T-helper 2 cell (primary cell): ENCODE results near the gene SYNPO2.
A peak's percentile ranks its signal among the peaks of the same experiment; 100 is the strongest.
"Not testable (repeated sequence)": the region's sequence is repeated elsewhere in the genome, so short reads cannot be mapped to it uniquely, and the experiment has no call there.

Source experiments
- DNase-seq, 5 experiments: peaks; one replicate each; pipeline versions ENCODE4 v3.0.0 to v3.0.0-alpha.2; 2012 to 2022

Gene SYNPO2

GRCh38 chr4:118975449-118976192 lies 87.0 kb downstream of the SYNPO2 start:
- no peak for DNase-seq

GRCh38 chr4:118976193-118976560 lies 87.5 kb downstream of the SYNPO2 start:
- not testable (repeated sequence) for DNase-seq

- not testable (repeated sequence) for DNase-seq
These were observed 88.4 kb downstream of the SYNPO2 start for GRCh38 chr4:118977100-118977499.

- DNase-seq = no peak
These were observed 91.1 kb downstream of the SYNPO2 start for GRCh38 chr4:118979712-118980111.

GRCh38 chr4:118981171-118981838 lies 92.7 kb downstream of the SYNPO2 start:
- DNase-seq = no peak

GRCh38 chr4:118981839-118982381 lies 93.3 kb downstream of the SYNPO2 start:
- DNase-seq = peak in 3 of 5 experiments; percentile 21 to 56 (median 43)

- no peak for DNase-seq
These were observed 94.6 kb downstream of the SYNPO2 start for GRCh38 chr4:118983293-118983692.

GRCh38 chr4:118983831-118984230 lies 95.2 kb downstream of the SYNPO2 start:
- no peak for DNase-seq

- no peak for DNase-seq
These were observed 96.7 kb downstream of the SYNPO2 start for GRCh38 chr4:118985170-118986000.

GRCh38 chr4:118987959-118988634 lies 99.4 kb downstream of the SYNPO2 start:
- DNase-seq = no peak

GRCh38 chr4:118988635-118988972 lies 100.0 kb downstream of the SYNPO2 start:
- no peak for DNase-seq

- no peak for DNase-seq
These were observed 100.7 kb downstream of the SYNPO2 start for GRCh38 chr4:118989098-118990080.

GRCh38 chr4:118991686-118992085 lies 103.0 kb downstream of the SYNPO2 start:
- DNase-seq = no peak

GRCh38 chr4:118992149-118992548 lies 103.5 kb downstream of the SYNPO2 start:
- no peak for DNase-seq

- no peak for DNase-seq
These were observed 104.7 kb downstream of the SYNPO2 start for GRCh38 chr4:118993333-118993732.

GRCh38 chr4:118994030-118994429 lies 105.4 kb downstream of the SYNPO2 start:
- no peak for DNase-seq

GRCh38 chr4:118995693-118996391 lies 107.2 kb downstream of the SYNPO2 start:
- no peak for DNase-seq

- no peak for DNase-seq
These were observed 108.9 kb downstream of the SYNPO2 start for GRCh38 chr4:118997601-118998000.

GRCh38 chr4:118999919-119000318 lies 111.3 kb downstream of the SYNPO2 start:
- DNase-seq = no peak

GRCh38 chr4:119000400-119000799 lies 111.7 kb downstream of the SYNPO2 start:
- no peak for DNase-seq

- no peak for DNase-seq
These were observed 113.8 kb downstream of the SYNPO2 start for GRCh38 chr4:119002476-119002875.
